HG03571 (cell line): ENCODE results near the gene CCNL1.

Source experiments
- ATAC-seq: cut with Tn5 transposase; IDR thresholded peaks from one replicate; pipeline ENCODE4 v1.9.1; 2021; ENCODE audit not compliant: unreplicated experiment

Gene CCNL1

DNA sequence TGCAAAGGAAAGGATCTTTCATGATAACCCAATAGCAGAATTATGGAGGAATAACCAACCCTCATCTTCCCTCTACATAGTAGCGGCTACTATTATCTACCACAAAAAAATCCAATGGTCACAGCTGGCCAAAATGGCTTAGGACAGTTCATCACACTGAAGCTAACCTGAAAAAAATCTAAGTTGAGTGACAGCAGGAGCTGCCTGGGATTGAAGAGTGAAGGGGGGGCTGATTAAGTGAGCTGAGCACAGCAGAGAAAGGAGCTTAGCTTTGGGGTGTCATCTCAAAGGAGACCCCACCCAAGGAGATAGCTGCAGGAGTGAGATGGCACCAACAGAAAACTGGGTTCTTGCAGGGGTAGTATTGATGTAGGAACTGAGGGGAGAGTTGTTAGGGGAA is 33.6 kb downstream of the CCNL1 start:
- no peak for ATAC-seq

DNA sequence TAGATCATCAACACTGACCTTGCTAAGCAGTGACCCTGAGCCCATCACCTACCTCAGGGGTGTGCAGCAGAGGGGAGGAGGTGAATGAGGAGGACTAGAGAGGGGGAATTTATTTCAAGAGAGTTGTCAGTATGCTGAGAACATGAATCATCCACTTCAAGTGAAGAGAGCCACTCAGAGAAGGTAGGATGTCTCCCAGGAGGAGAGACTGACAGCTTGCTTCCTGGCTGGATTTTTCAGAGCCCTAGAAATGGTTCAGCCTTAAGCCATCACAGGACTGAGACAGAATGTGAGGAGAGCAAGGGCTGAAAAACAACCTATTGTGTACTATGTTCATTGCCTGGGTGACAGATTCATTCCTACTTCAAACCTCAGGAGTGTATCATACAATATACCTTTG is 34.8 kb downstream of the CCNL1 start:
- no peak for ATAC-seq

DNA sequence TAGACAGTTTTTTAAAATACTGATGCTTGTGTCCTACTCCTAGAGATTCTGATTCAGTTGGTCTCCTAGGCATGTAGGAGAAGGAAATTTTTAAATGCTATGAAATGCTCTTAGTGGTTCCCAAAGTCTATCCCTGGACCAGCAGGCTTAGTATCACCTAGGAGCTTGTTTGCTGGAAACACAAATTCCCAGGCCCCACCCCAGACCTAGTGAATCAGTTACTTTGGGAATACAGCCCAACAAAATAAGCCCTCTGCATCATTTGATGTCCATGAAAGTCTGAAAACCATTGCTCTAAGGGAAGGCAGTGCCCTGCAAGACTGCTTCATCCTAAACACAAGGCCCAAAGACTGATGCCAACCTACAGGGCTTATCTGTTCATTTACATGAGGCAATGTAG is 36.3 kb downstream of the CCNL1 start:
- no peak for ATAC-seq

DNA sequence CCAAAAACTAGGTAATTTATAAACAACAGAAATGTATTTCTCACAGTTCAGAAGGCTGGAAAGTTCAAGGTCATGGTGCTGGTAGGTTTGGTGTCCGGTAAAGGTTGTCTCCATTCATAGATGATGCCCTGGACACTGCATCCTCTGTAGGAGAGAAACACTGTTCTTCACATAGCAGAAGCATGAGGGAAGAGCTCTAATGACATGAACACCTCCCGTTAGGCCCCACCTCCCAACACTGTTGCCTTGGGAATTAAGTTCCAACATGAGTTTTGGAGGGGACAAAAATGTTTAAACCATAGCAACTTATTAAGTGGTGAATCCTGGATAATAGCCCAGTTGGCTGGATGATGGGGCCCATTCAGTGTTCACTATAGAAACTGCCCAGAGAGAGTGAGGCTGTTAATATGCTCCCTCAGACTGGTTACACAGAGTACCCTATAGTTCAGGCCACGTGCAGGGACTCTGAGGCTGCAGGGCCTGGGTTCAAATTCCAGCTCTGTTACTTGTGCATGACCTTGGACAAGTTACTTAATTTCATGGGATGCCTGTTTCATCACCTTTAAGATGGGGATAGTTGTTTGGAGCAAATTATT is 37.0 kb downstream of the CCNL1 start:
- ATAC-seq = no peak

DNA sequence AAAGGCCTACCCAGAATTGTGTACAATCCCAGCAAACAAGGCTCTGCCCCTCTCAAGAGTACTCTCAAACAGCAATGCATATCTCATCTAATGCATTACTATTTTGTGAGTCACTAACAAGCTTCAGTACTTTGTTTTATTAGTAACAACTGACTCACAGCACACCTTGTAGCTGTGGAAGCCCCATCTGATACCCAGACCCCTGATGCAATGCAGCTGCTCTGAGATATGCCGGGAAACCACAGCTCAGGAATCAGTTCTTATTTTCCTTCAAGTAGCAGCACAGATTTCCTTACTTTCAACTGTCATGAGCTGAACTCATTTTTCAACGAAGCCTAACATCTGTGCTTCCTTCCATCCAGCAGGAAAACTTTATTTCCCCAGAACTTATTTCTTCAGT is 37.8 kb downstream of the CCNL1 start:
- no peak for ATAC-seq

DNA sequence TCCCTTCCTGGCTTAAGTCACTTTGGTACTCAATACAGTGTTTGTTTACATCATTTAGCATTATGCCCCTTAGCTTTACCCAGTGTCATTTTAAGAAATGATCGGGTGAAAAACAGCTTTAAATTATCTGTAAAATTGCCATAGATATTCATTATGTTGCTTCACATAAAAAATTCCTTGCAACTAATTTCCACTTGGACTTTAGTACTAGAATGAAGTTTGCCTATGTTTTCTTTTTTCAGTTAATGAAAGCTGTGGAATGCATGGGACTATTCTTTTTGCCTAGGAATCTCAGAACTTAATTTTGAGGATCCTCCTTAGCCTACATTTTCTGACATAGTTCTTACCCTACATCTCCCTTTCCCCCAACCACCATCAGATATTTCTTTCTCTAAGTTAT is 38.4 kb downstream of the CCNL1 start:
- ATAC-seq = no peak

DNA sequence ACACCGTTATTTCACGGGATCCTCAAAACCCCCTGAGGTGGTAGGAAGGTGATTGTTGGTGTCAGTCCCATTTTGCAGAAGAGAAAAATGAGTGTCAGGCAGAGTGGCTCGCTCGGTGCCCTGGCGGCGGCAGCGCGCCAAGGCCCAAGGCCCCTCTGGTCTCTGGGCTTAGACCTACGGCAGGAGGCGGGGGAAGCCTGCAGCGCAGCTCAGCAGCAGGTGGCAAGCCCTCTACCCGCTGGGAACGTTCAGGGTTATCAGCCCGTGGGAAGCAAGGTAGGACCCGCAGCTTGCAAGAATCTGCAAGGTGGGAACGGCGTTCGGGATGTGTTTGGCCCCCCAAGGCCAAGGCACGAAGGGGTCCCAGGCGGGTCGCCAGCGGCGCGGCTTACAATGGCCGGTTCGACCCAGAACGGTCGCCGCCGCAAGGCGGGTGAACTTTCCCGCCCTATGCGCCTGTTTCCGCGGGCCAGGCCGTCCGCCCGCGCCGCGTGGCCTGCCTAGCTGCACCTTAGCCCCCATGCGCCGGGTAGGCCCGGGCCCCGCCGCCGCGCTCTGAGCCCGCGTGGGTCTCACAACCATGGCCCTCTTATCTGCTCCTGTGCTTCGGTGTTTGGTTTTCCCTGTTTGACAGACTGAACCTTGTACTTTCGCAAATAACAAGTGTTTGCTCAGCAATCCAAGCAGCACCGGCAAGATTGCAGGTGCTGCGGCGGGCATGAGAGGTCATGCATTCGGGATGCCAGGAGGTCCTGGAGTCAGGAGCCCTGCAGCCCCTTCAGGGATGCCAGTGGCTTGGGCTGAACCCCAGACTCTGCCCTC is 39.7 kb downstream of the CCNL1 start:
- no peak for ATAC-seq

DNA sequence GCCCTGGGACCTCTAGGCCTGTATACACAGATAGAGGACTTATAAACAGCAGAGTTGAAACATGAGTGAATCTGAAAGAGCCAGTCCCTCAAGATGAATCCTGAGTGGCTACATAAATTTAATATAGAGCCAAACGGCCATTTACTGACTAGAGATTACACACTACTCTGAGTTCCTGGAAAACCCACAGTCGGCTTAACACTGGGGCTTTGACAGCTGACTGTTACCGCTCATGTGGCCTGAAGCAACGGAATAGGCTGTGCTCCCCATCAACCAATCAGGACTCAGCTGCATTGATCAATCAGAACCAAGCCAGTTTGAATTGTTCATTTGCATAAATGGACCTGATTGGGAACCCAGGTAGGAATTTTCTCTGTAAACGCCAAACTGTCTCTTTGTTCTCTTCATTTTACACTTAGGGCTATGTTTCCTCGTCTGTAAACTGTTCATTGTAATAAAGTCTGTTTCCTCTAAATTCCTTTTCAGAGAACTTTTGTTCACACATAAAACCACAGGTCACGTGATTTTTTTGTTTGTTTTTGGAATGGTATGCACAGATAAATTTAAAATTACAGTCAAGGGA is 40.5 kb downstream of the CCNL1 start:
- no peak for ATAC-seq

DNA sequence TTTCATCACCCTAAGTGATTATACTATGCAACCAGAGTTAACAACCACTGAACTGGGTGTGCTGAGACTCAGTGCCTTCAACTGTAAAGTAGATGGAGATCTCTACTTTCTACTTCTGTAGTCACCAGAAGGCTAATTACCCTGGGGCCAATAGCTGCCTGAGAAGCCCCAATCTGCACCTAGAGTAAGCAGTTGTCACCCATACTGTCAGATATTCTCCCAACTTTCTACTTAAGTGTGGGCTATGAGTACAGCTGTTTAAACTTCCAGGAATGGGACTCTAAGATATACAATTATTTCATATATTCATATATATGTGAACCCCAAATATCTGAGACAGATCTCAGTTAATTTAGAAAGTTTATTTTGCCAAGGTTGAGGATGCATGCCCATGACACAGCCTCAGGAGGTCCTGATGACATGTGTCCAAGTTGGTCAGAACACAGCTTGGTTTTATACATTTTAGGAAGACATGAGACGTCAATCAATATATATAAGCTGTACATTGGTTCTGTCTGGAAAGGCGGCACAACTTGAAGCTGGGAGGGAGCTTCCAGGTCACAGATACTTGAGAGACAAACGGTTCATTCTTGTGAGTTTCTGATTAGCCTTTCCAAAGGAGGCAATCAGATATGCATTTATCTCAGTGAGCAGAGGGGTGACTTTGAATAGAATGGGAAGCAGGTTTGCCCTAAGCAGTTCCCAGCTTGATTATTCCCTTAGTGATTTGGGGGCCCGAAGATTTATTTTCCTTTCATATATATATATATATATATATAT is 41.9 kb downstream of the CCNL1 start:
- no peak for ATAC-seq

DNA sequence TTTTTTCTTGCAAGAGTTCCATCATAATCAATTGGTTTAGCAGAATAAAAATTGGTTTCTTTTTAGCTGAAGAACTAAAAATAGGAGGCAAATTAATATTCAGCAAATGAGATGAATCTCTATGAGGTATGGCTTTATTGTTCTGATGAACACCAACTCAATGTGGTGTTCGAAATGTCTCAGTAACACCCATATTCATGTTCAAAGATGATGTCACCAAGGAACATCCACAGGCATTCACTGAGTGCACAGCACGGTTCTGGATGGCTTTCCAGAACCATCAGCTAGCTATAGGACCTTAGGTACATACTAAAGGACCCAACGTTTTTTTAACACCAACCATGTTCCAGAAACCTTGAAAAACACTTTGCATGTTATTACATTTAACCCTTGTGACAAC is 42.7 kb downstream of the CCNL1 start:
- no peak for ATAC-seq

DNA sequence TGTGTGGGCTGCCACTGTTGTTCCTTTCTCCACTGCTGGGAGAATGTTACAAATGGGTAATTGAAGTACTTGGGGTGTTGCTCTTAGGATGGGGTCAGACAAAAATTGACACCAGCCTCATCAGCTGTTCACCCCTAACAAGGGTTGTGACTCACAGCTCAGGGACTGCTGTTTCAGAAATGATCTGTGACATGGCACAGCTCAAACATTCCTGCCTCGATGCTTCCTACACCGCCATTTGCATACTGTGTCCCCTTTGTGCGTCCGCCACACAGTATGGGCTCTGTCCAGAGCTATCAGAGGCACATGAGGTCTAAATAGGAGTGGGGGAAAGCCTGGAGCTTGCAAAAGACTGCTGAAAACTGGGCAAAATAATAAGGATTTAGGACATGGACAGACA is 43.9 kb downstream of the CCNL1 start:
- ATAC-seq = no peak

DNA sequence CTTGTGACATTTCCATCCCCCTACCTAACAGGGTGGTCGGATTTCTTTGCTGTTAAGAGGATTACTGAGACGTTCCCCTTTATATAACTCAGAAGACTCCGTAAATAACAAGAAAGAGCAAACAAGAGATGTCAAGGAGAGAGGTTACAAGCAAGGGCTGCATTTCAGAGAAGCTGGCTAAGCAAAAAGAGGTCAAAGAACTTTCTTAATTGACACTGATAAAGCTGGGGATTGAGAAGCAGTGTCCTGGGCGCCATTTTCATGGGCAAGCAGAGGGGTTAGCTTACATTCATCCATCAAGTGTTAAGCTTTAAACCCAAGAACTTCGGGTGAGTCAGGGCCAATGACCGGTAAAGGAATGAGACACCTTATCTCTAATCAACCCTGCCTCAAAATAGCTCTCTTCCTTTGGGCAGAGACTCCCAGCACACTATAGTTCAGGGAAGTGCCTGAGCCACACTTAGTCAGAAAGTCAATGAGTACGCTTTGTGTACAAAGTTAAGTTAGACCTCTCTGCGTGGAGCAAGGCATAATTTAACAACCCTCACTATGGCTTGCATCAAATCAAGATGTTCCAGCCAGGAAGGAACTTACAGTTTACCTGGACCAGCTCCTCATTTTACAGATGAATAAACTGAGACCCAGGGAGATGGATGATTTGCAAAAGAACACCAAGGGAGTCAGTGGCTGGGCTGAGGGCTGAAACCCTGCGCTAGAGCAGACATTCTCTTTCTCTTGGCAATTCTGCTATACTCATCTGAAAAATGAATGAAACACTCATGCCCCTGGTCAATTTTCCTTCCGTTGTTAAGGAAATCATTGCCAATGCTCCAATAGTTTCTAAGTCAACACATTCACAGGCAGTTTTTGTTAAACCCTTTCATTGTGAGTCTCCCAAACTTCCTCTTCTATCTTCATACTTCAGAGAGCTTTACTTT is 44.6 kb downstream of the CCNL1 start:
- ATAC-seq = no peak

DNA sequence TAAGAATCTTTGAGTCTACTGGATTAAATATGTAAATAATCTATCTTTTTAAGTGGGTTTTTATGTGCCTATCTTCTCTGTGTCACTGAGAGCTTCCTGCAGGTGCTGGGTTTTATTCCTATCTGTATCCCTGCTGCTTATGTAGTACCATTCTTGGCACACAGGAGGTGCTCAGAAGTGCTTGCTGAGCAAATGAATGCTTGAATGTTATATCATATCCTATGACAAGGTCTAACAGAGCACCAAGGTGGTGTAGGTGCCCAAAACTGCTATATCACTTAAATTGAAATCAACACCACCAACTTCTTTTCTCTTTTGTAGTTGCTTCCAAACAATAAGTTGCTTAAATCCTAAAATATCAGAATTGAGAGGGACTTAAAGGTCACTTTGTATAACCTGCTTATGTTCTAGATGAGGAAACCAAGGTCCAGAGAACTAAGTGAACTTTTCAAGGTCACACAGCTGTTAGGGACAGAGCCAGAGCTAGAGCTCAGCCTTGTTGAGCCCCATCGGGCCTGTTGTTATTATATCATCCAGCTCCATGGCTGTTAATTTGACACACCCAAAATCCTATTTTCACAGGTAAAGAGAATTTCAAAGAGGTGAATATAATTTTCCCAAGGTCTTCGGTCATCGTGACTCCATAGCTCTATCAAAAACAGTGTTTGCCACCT is 46.0 kb downstream of the CCNL1 start:
- ATAC-seq = no peak

DNA sequence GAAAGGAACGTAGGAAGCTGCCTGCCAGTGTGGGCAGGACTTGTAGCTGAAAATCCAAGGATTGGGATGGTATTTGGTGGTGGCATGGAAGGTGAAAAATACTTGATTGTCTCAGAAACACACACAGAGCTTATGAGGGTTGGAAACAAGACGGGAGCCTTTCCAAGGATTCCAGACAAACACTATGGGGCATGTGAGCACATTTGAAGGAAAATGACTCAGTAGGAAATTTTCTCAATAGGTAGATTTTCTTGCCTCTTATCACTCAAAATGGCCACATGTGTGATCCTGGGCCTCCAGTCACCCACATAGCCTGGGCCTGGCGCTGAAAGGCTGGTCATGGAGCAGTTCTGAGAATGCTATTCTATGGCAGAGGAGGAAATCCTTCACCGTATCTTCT is 47.4 kb downstream of the CCNL1 start:
- no peak for ATAC-seq

DNA sequence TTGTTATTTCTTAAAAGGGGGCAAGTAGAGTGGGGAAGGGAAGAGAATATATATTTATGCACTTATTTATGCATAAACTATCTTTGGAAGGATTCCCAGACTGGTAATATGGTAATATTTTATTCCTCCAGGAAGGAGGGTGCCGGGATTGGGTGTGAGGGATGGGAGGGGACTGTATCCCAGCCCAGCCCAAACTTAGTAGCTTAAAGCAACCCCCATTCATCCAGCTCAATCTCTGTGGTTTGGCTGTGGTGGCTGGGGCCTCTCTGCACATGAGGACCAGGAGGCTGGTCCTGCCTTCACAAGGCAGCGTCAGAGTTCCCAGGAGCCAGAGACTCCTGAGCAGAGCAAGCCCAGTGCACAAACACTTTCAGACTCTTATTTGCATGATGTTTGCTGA is 48.4 kb downstream of the CCNL1 start:
- ATAC-seq = no peak

DNA sequence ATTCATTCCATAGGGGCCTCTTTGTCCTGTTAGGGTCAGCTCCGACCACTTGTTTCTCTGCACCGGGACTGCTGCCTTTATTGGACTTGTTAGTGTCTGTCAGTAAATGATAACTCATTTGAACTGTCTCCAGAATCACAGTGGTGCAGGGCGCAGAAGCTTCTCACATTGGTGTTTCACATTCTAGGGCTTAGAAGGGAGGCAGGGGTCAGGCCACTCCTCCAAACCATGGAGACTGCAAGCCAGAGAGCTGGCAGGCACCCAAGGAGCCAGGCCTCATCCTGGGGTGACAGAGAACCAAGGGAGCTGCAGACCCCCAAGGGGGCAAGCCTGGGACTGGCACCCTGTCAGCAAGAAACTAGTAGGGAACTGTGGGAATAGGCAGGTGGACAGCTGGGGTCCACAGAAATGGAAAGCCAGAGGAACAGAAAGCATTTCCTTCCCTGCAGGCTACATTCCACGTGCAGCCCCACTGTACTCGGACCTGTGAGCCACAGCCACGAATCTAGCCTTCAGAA is 49.1 kb downstream of the CCNL1 start:
- no peak for ATAC-seq

DNA sequence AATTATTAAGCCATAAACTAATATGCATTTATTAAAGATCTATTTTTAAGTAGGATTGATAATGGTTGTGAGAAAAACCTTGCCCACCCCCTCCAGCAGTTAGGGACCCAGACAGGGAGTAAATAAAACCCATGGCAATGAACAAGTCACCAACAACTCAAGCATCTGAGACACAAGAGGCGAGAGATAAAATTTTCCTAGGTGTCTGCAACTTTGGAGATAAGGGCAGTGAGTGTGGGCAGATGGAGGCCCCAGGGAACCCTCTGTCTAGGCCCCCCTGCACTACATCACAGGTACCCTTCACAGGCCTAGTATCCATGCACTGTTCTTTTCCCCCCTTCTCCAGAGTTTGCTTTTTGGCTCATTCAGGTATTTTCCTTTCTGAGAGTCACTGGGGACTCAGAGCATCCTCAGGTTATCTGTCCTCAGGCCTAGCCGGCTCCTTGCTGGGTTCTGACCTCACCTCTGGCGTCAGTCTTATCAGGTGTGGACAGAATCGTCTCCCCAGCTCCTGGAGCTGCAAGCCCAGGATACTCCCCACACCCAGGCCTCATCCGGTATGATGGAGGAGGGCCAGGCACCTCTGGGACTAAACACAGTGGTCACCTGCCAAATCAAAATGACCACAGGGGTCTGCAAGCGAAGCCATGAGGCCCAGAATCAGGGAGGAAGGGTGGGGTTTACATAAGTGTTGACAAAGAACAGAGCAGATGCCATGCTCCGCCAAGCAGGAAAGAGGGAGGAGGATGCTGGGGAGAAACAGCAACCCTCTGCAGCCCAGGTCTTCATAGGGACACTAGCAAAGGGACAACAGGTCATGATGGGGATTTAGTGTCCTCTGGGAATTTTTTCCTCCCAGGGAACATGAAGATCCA is 50.4 kb downstream of the CCNL1 start:
- no peak for ATAC-seq

DNA sequence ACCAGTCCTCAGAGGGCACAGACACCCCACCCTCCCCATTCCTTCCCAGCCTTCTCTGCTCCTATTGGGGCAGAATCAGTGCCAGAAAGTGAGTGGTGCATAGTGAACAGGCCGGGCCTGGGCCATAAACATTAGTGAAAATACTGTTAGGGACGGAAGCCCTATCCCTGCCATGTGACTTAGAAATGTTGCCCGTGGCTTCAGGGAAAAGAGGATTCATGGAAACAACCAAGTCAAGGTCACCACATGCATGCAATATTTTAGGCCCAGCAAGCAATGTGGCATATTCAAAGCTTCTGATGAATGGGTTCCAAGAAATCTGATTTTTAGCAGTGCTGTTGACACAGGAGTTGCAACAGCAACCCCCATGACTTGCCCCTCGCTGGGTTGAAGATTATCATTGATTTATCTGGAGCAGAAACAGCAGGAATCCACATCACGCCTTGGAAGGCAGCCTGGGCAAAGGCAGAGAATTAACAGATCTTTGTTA is 52.3 kb downstream of the CCNL1 start:
- no peak for ATAC-seq

DNA sequence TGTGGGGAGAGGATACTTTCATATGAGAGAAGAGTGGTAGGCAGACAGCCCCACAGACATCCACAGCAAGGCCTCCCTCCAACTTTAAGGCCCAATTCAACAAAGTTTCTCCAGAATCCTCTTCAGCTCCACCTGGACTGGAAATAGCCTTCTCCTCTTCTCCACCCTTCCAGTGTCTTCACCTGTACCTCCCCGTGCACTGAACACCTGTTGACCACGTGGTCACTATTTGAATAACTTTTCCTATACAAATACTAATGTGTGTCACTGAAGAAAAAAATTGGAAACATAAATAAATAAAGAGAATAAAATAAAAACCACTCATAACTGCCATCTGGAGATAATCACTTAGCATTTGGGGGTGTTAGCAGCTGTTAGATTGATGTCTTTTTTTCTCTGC is 52.9 kb downstream of the CCNL1 start:
- no peak for ATAC-seq
